PC-9 (cell line): ENCODE data around the gene NRN1. TPM values are rescaled to one million over a fixed set of nuclear protein-coding genes. Genes with fewer than 3 reads are reported as not detected.

ENCODE experiments used
- BruUV-seq: library from RNA; stranded (reverse); fragments of 400-500 nt; replicated peaks from 2 replicates; lab custom pipeline; 2021; lab: Mats Ljungman, UMichigan
- CTCF ChIA-PET: fragments of 300-600 bp; sonication (Branson Sonifier 250); formaldehyde crosslinking; loops from one replicate; lab custom pipeline; 2022; ENCODE audit warnings: antibody characterized with exemption; lab: Charles Lee
- POLR2A ChIA-PET: fragments of 300-600 bp; sonication (Branson Sonifier 250); formaldehyde crosslinking; loops from one replicate; lab custom pipeline; 2022; ENCODE audit warnings: antibody characterized with exemption; ENCODE audit not compliant: unreplicated experiment; lab: Charles Lee
- DNase-seq, 2 experiments: peaks; one replicate each; pipeline versions ENCODE4 v3.0.0 to v3.0.0-alpha.2; 2015 to 2022; ENCODE audit warnings: mixed read lengths in 1 of 2
- H2AFZ ChIP-seq: fragments of 200-600 bp; sonication (generic); 2 replicates; pipeline ENCODE4 v1.8.1; 2017; ENCODE audit warnings: antibody characterized with exemption
- H3F3A ChIP-seq: fragments of 200-600 bp; sonication (generic); 2 replicates; pipeline ENCODE4 v1.8.1; 2017; ENCODE audit warnings: antibody characterized with exemption, mild to moderate bottlenecking, low read depth; ENCODE audit not compliant: insufficient read depth
- H3K27ac ChIP-seq: fragments of 200-600 bp; sonication (generic); 2 replicates; pipeline ENCODE4 v1.6.1; 2016; ENCODE audit warnings: mixed run types
- H3K27me3 ChIP-seq: fragments of 200-600 bp; sonication (generic); 2 replicates; pipeline ENCODE4 v1.6.1; 2016; ENCODE audit warnings: low read depth, mixed run types; ENCODE audit not compliant: insufficient read depth
- H3K36me3 ChIP-seq: fragments of 200-600 bp; sonication (generic); 2 replicates; pipeline ENCODE4 v1.6.1; 2016; ENCODE audit warnings: low read depth, mixed run types
- H3K4me1 ChIP-seq: fragments of 200-600 bp; sonication (generic); replicated peaks from 2 replicates; pipeline ENCODE4 v1.6.1; 2016; ENCODE audit warnings: mixed run types; ENCODE audit not compliant: insufficient read depth
- H3K4me2 ChIP-seq: fragments of 200-600 bp; sonication (generic); 2 replicates; pipeline ENCODE4 v1.6.1; 2017; ENCODE audit warnings: mixed run types
- H3K4me3 ChIP-seq: fragments of 200-600 bp; sonication (generic); 2 replicates; pipeline ENCODE4 v1.6.1; 2016; ENCODE audit warnings: mixed run types
- H3K79me2 ChIP-seq: fragments of 200-600 bp; sonication (generic); 2 replicates; pipeline ENCODE4 v1.6.1; 2017; ENCODE audit warnings: low read depth, mixed run types
- H3K9me2 ChIP-seq: fragments of 200-600 bp; sonication (generic); 2 replicates; pipeline ENCODE4 v1.8.1; 2017; ENCODE audit warnings: mild to moderate bottlenecking; ENCODE audit not compliant: insufficient read depth
- H3K9me3 ChIP-seq: fragments of 200-600 bp; sonication (generic); 2 replicates; pipeline ENCODE4 v1.8.1; 2016; ENCODE audit warnings: low read depth; ENCODE audit not compliant: insufficient read depth
- H4K20me1 ChIP-seq: fragments of 200-600 bp; sonication (generic); 2 replicates; pipeline ENCODE4 v1.8.1; 2017; ENCODE audit not compliant: insufficient read depth
- CTCF ChIP-seq: fragments of 200-600 bp; sonication (generic); conservative IDR thresholded peaks from 2 replicates; pipeline ENCODE4 v1.6.1; 2017; ENCODE audit warnings: mixed run types, antibody characterized with exemption, mild to moderate bottlenecking, moderate library complexity
- EZH2 ChIP-seq: fragments of 200-600 bp; sonication (generic); IDR thresholded peaks from 2 replicates; pipeline ENCODE4 v1.8.0; 2017; ENCODE audit warnings: antibody characterized with exemption, low read depth
- intact Hi-C: fragments of 100-400 bp; cut with micrococcal nuclease; formaldehyde crosslinking; loops from one replicate; pipeline ENCODE4 v1.10.0; 2022; ENCODE audit not compliant: unreplicated experiment
- total RNA-seq: library from RNA; stranded (reverse); gene quantifications from 2 replicates; pipeline ENCODE4 v1.2.3, GENCODE V29; 2021

NRN1 gene
- total RNA-seq, 1 experiment from 2014 or later: not detected

GRCh38 chr6:5990786-5991185 lies 15.9 kb downstream of the NRN1 start:
- ChIA-PET POLR2A (no interaction called here), CTCF (no interaction called here)
- Histone ChIP-seq H3K4me3 (no peak overlapping the region), H3K9me3 (no peaks in the 10 kb centered on the region), H3K79me2 (no peaks in the 10 kb centered on the region), H3K27ac (no peak overlapping the region), H4K20me1 (no peaks in the 10 kb centered on the region), H3F3A (no peaks in the 10 kb centered on the region), H3K36me3 (no peaks in the 10 kb centered on the region), H3K9me2 (no peaks in the 10 kb centered on the region), H3K4me1 (no peaks in the 10 kb centered on the region), H3K27me3 (peaks cover 22% of the 10 kb centered on the region; the same call in 1 of the 2 replicates), H3K4me2 (no peak overlapping the region), H2AFZ (no peak overlapping the region)
- BruUV-seq: no TSS peak
- intact Hi-C loops: loop anchor here (10.0 kb wide), 1 partner anchor 516 kb away; no protein-coding TSS in a partner anchor
- TF ChIP-seq EZH2: no peak
- TF ChIP-seq CTCF: no peak
- no peak for DNase-seq

- no peaks in the 10 kb centered on the region for H3K9me3 ChIP-seq
- H2AFZ ChIP-seq: no peak overlapping the region
- no peaks in the 10 kb centered on the region for H4K20me1 ChIP-seq
- H3K4me1 ChIP-seq: no peaks in the 10 kb centered on the region
- intact Hi-C loops: no loop called here
- no peaks in the 10 kb centered on the region for H3F3A ChIP-seq
- ChIA-PET POLR2A (no interaction called here), CTCF (no interaction called here)
- no peak overlapping the region for H3K4me2 ChIP-seq
- H3K4me3 ChIP-seq: no peak overlapping the region
- no peak for DNase-seq
- BruUV-seq: no TSS peak
- no peaks in the 10 kb centered on the region for H3K9me2 ChIP-seq
- TF ChIP-seq EZH2: no peak
- TF ChIP-seq CTCF: no peak
- no peaks in the 10 kb centered on the region for H3K79me2 ChIP-seq
- no peaks in the 10 kb centered on the region for H3K36me3 ChIP-seq
- H3K27ac ChIP-seq: no peak overlapping the region
- H3K27me3 ChIP-seq: peaks cover 22% of the 10 kb centered on the region; the same call in 1 of the 2 replicates
These were observed 17.5 kb downstream of the NRN1 start for GRCh38 chr6:5989141-5989723.

GRCh38 chr6:5986861-5987260 lies 19.9 kb downstream of the NRN1 start:
- CTCF ChIA-PET: no interaction called here
- intact Hi-C loops: no loop called here
- Histone ChIP-seq H3K79me2 (no peaks in the 10 kb centered on the region), H3K4me2 (no peak overlapping the region), H3K9me2 (no peaks in the 10 kb centered on the region), H3K4me3 (no peak overlapping the region), H2AFZ (no peak overlapping the region), H3K36me3 (no peaks in the 10 kb centered on the region), H3K9me3 (no peaks in the 10 kb centered on the region), H3K4me1 (no peaks in the 10 kb centered on the region), H3K27ac (no peak overlapping the region), H4K20me1 (no peaks in the 10 kb centered on the region), H3K27me3 (peaks cover 10% of the 10 kb centered on the region; the same call in 1 of the 2 replicates), H3F3A (no peaks in the 10 kb centered on the region)
- no peak for DNase-seq
- TF ChIP-seq CTCF (no peak), EZH2 (no peak)
- POLR2A ChIA-PET: no interaction called here
- no TSS peak for BruUV-seq
